GM13977 (cell line): ENCODE results near the gene GAB3.
"Not testable (repeated sequence)": the region's sequence is repeated elsewhere in the genome, so short reads cannot be mapped to it uniquely, and the experiment has no call there.

Experiments
- DNase-seq: peaks from one replicate; pipeline ENCODE4 v3.0.0; 2012; ENCODE audit warnings: low spot score
- in situ Hi-C: fragments of 300-500 bp; cut with MboI; formaldehyde crosslinking; loops from one replicate; pipeline ENCODE4 v1.12.0; 2022; ENCODE audit warnings: low sequenced_read_pairs, low pct_unique_long_range_greater_than_20kb, mixed read lengths, inconsistent platforms; ENCODE audit not compliant: unreplicated experiment
- TF ChIP-seq, protein P1 (sequence below): IDR thresholded peaks from 2 replicates; pipeline ENCODE4 v1.5.1; 2012; ENCODE audit warnings: mild to moderate bottlenecking, control low read depth; ENCODE audit not compliant: insufficient read depth; ENCODE audit errors: extremely low read depth, missing control alignments

Gene GAB3

DNA sequence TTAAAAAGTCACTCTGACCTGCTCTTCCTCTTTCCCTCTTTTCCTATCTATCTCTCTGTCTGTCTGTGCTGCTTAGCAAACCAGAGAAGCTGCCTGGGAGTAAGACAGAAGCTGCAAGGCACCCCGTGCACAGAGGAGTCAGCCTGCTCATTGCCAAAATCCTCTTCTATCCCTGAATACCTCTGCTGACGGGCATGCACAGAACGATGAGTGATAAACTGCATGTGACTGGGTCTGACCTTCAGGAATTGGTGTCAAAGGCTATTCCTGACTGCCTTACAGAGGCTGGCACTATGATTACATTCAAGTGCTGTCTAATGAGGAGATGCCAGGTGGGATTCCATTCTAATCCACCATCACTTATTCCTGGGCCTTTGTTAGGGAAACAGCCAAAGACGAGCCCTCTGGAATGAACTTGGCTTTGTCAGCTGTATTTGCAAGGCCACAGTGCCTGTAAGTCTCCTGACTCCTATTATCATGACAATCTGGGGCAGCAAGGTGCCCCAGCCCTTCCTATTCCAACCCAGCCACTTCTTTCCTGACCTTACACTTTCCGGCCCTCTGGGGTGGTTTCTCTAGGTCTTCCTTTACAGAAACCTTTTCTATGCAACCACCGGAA is 52.1 kb downstream of the GAB3 start:
- no peak for DNase-seq
- TF ChIP-seq, protein P1, sequence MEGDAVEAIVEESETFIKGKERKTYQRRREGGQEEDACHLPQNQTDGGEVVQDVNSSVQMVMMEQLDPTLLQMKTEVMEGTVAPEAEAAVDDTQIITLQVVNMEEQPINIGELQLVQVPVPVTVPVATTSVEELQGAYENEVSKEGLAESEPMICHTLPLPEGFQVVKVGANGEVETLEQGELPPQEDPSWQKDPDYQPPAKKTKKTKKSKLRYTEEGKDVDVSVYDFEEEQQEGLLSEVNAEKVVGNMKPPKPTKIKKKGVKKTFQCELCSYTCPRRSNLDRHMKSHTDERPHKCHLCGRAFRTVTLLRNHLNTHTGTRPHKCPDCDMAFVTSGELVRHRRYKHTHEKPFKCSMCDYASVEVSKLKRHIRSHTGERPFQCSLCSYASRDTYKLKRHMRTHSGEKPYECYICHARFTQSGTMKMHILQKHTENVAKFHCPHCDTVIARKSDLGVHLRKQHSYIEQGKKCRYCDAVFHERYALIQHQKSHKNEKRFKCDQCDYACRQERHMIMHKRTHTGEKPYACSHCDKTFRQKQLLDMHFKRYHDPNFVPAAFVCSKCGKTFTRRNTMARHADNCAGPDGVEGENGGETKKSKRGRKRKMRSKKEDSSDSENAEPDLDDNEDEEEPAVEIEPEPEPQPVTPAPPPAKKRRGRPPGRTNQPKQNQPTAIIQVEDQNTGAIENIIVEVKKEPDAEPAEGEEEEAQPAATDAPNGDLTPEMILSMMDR: no peak
- in situ Hi-C loops: no loop called here

DNA sequence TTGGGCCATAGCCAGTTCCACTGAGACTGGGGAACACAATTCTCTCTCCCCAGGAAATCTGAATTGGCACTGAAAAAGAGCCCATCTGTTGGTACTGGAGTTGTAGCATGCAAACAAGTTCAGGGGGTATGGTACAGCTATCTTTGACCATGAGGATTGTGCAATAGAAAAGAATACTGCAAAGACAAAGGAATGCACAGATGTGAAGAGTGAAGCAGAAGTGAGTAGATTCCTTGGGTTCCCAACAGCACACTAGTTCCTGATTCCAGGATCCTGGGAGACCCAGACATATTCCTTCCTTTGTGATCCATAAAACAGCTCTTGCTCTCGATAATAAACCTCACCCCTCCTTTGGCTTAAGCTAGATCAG is 54.2 kb downstream of the GAB3 start:
- TF ChIP-seq, protein P1: no peak
- no peak for DNase-seq
- in situ Hi-C loops: no loop called here

DNA sequence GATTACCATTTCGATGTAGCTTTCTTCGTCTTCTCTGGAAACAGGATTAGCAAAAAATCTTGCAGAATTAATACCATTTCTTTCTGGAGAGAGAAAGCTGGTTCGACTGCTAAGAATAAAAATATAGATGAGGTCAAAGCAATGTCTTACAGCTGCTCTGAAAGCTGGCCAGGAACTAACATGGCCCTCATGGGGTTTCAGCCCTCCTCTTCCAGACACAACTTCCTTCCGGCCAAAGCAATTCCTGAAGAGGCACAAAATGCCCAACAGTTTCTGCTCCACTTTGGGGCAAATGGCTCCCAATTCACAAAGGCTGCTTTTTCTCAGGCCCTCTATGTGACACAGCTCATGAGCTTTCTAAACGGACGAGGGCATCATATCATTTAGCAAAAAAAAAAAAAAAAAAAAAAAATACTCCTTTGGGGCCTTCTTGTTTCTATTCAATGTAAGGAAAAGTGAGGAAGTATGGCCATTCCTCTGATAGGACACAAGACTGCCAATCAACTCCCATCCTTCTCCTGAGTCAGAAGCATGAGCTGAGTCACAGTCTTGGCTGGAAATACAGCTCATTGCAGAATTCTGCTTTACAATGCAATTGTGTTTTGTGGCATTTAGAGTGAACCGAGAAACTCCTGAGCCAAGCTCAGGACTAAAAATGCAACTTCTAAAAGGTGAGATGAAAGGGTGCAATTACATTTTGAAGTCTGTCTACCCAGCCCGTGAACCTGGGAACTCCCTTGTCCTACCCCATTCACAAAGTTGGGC is 54.8 kb downstream of the GAB3 start:
- TF ChIP-seq, protein P1: no peak
- DNase-seq: no peak
- in situ Hi-C loops: no loop called here

DNA sequence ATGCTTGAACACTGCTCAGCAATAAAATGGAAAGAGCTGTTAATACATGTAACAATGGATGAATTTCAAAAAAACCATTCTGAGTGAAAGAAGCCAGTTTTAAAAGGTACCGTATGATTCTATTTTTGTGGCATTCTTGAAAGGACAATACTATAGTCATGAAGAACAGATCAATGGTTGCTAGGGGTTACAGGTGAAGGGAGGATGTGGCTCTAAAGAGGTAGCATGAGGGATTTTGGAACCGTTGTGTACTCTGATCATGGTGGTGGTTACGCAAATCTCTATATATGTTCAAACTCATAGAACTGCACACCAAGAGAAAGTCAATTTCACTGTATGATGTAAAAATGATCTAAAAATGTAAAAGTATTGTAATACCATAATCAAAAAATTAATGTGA is 57.5 kb downstream of the GAB3 start:
- in situ Hi-C loops: no loop called here

DNA sequence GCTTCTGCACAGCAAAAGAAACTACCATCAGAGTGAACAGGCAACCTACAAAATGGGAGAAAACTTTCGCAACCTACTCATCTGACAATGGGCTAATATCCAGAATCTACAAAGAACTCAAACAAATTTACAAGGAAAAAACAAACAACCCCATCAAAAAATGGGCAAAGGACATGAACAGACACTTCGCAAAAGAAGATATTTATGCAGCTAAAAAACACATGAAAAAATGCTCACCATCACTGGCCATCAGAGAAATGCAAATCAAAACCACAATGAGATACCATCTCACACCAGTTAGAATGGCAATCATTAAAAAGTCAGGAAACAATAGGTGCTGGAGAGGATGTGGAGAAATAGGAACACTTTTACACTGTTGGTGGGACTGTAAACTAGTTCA is 60.4 kb downstream of the GAB3 start:
- in situ Hi-C loops, DNase-seq: not testable (repeated sequence)

More for the DNA sequence above, 57.5 kb downstream of the GAB3 start:
- TF ChIP-seq, protein P1: no peak
- no peak for DNase-seq

DNA sequence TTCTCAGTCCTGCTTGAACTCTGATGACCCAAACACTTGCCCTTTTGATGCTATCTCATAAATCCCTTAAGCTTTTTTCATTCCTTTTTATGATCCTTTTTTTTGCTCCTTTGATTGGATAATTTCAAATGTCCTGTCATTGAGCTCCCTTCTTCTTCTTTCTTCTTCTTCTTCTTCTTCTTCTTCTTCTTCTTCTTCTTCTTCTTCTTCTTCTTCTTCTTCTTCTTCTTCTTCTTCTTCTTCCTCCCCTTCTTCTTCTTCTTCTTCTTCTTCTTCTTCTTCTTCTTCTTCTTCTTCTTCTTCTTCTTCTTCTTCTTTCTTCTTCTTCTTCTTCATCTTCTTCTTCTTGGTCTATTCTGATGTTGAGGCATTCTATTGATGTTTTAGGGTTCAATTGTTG is 78.8 kb downstream of the GAB3 start:
- in situ Hi-C loops, DNase-seq: not testable (repeated sequence)

DNA sequence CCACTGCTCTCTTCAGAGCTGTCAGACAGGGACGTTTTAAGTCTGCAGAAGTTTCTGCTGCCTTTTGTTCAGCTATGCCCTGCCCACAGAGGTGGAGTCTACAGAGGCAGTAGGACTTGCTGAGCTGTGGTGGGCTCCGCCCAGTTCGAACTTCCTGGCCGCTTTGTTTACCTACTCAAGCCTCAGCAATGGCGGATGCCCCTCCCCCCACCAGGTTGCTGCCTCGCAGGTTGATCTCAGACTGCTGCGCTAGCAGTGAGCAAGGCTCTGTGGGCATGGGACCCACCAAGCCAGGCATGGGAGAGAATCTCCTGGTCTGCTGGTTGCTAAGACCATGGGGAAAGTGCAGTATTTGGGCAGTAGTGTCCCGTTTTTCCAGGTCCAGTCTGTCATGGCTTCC is 80.0 kb downstream of the GAB3 start:
- DNase-seq, in situ Hi-C loops: not testable (repeated sequence)

DNA sequence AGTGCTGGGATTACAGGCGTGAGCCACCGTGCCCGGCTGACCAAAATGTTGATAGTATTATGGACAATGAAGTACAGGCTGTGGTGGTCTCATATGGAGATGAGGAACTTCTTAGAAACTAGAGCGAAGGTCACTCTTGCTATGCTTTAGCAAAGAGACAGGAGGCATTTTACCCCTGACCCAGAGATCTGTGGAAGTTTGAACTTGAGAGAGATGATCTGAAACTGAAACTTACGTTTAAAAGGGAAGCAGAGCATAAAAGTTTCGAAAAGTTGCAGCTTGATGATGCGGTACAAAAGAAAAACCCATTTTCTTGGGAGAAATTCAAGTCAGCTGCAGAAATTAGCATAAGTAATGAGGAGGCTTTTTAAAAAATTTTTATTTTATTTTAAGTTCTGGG is 89.0 kb downstream of the GAB3 start:
- TF ChIP-seq, protein P1: no peak
- in situ Hi-C loops: no loop called here
- DNase-seq: no peak
